T-helper 2 cell treated with Interferon-gamma antibody and Interleukin-4, amounts not matched to agents 100 ng/mL and 5 ng/mL, for 36 hours (primary cell): ENCODE measurements around the gene CENPO. TPM values are rescaled to one million over a fixed set of nuclear protein-coding genes. Genes with fewer than 3 reads are reported as not detected.

ENCODE experiments used
- intact Hi-C: fragments of 100-400 bp; cut with micrococcal nuclease; formaldehyde crosslinking; loops from one replicate; pipeline ENCODE4 v1.15.1; 2023
- total RNA-seq: library from RNA; stranded (reverse); gene quantifications from 2 replicates; pipeline ENCODE4 v1.2.3, GENCODE V29; 2022

The CENPO gene
- total RNA-seq, 1 donor from 2014 or later, result 49.1 TPM

- intact Hi-C loops, result no loop called here
These were observed 65.8 kb downstream of the CENPO start for GRCh38 chr2:24858996-24859395.

GRCh38 chr2:24859968-24860600 is 66.9 kb downstream of the CENPO start:
- intact Hi-C loops, result no loop called here

- intact Hi-C loops, result no loop called here
These were observed 67.4 kb downstream of the CENPO start for GRCh38 chr2:24860631-24861030.

- intact Hi-C loops, result no loop called here
These were observed 68.3 kb downstream of the CENPO start for GRCh38 chr2:24861500-24861899.

- intact Hi-C loops, result no loop called here
These were observed 70.4 kb downstream of the CENPO start for GRCh38 chr2:24863641-24864040.

- intact Hi-C loops, result no loop called here
These were observed 73.7 kb downstream of the CENPO start for GRCh38 chr2:24866946-24867345.

- intact Hi-C loops, result no loop called here
These were observed 77.2 kb downstream of the CENPO start for GRCh38 chr2:24870440-24870839.

GRCh38 chr2:24870891-24871705 is 77.9 kb downstream of the CENPO start:
- intact Hi-C loops, result no loop called here

GRCh38 chr2:24871852-24872333 is 78.7 kb downstream of the CENPO start:
- intact Hi-C loops, result no loop called here

Other genes starting within 250 kb of the CENPO start
- gene PTRHD1, start within 50 bp of the CENPO start, total RNA-seq, result 29.9 and 33.9 TPM in 2 replicates
- 71.1 and 73.3 TPM in 2 replicates for gene ADCY3, start 126.8 kb downstream of the CENPO start, total RNA-seq
- 6.9 and 7.1 TPM in 2 replicates for gene DNAJC27, start 178.5 kb downstream of the CENPO start, total RNA-seq
- gene EFR3B, start 248.7 kb downstream of the CENPO start, total RNA-seq, result 0.09 TPM in 2 replicates